ENCODE results near the gene ZNF341. TPM values are rescaled to one million over a fixed set of nuclear protein-coding genes. Genes with fewer than 3 reads are reported as not detected.
"Not testable (repeated sequence)": the region's sequence is repeated elsewhere in the genome, so short reads cannot be mapped to it uniquely, and the experiment has no call there.

The ZNF341 gene
- total and polyA plus RNA-seq, 2 experiments from 2014 or later = 2.3 to 2.8 TPM

DNA sequence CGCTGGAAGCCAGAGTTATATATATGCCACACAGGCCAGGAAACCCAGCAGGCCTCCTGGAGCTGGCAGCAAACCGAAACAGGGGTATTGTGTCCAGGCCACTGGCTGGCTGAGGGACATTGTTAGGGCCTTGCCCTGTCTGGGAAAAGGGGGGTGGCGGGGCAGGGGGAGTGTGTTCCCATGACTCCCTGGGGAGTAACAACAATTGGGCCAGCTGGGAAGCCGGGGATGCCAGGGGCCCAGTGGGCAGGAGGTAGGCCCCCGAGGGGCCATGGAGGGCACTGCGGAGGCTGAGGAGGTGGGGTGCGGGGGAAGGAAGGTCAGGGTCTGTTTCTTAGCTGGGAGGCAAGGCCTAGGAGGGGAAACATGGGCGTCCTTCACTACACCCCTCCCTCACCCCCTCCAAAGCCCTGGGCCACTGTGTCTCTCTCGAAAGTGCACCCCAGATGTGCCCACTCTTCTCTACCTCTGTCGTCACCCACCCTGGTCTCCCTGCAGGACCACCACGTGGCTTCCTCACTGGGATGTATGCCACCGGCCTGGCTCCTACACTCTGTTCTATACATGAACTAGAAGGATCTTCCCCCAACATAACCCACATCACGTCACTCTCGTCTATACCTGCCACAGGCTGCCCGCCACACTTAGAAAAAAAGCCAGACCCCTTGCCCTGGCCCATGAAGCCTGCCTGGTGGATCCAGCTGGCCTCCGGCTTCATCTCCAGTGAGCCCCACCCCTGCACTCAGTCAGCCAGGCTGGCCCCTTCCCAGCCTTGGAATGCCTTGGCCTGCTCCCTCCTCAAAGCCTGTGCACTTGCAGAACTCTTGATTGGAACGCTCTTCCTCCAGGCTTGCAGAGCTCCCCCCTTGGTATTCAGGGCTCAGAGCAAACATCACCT lies 37.8 kb upstream of the ZNF341 start:
- H2AFZ ChIP-seq = no peak overlapping the region
- no peak for TF ChIP-seq EZH2phosphoT487 (IDR thresholded peaks at IDR 0.05; ENCODE audit: insufficient read depth, low read depth)
- TF ChIP-seq EZH2 (IDR thresholded peaks at IDR 0.05; ENCODE audit: insufficient read depth, poor library complexity, severe bottlenecking) = no peak
- H3K9ac ChIP-seq = no peak overlapping the region

GRCh38 chr20:33694639-33695012 lies 37.2 kb upstream of the ZNF341 start:
- TF ChIP-seq EZH2 (IDR thresholded peaks at IDR 0.05; ENCODE audit: insufficient read depth, poor library complexity, severe bottlenecking) = no peak
- TF ChIP-seq EZH2phosphoT487 (IDR thresholded peaks at IDR 0.05; ENCODE audit: insufficient read depth, low read depth) = no peak
- H3K4me3 ChIP-seq = no peak overlapping the region
- no peak overlapping the region for H2AFZ ChIP-seq
- H3K9me3 ChIP-seq (ENCODE audit: low read depth) = no peaks in the 10 kb centered on the region
- H3K27ac ChIP-seq = no peak overlapping the region
- DNase-seq = no peak
- no peaks in the 10 kb centered on the region for H3K79me2 ChIP-seq (ENCODE audit: insufficient read depth)
- H3K4me2 ChIP-seq (ENCODE audit: unreplicated experiment) = no peak overlapping the region
- H3K4me1 ChIP-seq (ENCODE audit: insufficient read depth) = peaks cover 10% of the 10 kb centered on the region
- no peak overlapping the region for H3K9ac ChIP-seq
- in situ Hi-C loops (cut with MboI) = no loop called here
- peaks cover 10% of the 10 kb centered on the region for H3F3A ChIP-seq (ENCODE audit: insufficient read depth)
- no peaks in the 10 kb centered on the region for H3K36me3 ChIP-seq (ENCODE audit: low read depth)
- no peaks in the 10 kb centered on the region for H3K27me3 ChIP-seq (replicated peaks; ENCODE audit: insufficient read depth)
- H4K20me1 ChIP-seq (ENCODE audit: insufficient read depth) = no peaks in the 10 kb centered on the region
- WGBS, 2 experiments (ENCODE audit: low coverage in 1 of 2, low lambda C conversion rate in 2 of 2, missing lambda C conversion rate in 2 of 2) = 46 to 48% methylated on average over 6 of the region's 6 CpGs
- no peaks in the 10 kb centered on the region for H3K9me2 ChIP-seq (ENCODE audit: insufficient read depth)

More for the DNA sequence above, 37.8 kb upstream of the ZNF341 start:
- no peak overlapping the region for H3K4me2 ChIP-seq (ENCODE audit: unreplicated experiment)
- no peaks in the 10 kb centered on the region for H3K27me3 ChIP-seq (replicated peaks; ENCODE audit: insufficient read depth)
- H4K20me1 ChIP-seq (ENCODE audit: insufficient read depth) = no peaks in the 10 kb centered on the region
- H3K79me2 ChIP-seq (ENCODE audit: insufficient read depth) = no peaks in the 10 kb centered on the region
- H3K27ac ChIP-seq = no peak overlapping the region
- H3K36me3 ChIP-seq (ENCODE audit: low read depth) = no peaks in the 10 kb centered on the region
- 50 to 59% methylated on average over 12 to 17 of the region's 17 CpGs for WGBS, 2 experiments (ENCODE audit: low coverage in 1 of 2, low lambda C conversion rate in 2 of 2, missing lambda C conversion rate in 2 of 2)
- no peak overlapping the region for H3K4me3 ChIP-seq
- H3K9me2 ChIP-seq (ENCODE audit: insufficient read depth) = no peaks in the 10 kb centered on the region
- peaks cover 10% of the 10 kb centered on the region for H3F3A ChIP-seq (ENCODE audit: insufficient read depth)
- in situ Hi-C loops (cut with MboI) = no loop called here
- H3K4me1 ChIP-seq (ENCODE audit: insufficient read depth) = peaks cover 10% of the 10 kb centered on the region
- DNase-seq = no peak
- H3K9me3 ChIP-seq (ENCODE audit: low read depth) = no peaks in the 10 kb centered on the region

GRCh38 chr20:33696448-33696847 lies 35.3 kb upstream of the ZNF341 start:
- no peaks in the 10 kb centered on the region for H3K9me3 ChIP-seq (ENCODE audit: low read depth)
- TF ChIP-seq EZH2 (IDR thresholded peaks at IDR 0.05; ENCODE audit: insufficient read depth, poor library complexity, severe bottlenecking) (no peak), EZH2phosphoT487 (IDR thresholded peaks at IDR 0.05; ENCODE audit: insufficient read depth, low read depth) (no peak)
- H3K4me1 ChIP-seq (ENCODE audit: insufficient read depth) = peaks cover 10% of the 10 kb centered on the region
- H4K20me1 ChIP-seq (ENCODE audit: insufficient read depth) = no peaks in the 10 kb centered on the region
- H3F3A ChIP-seq (ENCODE audit: insufficient read depth) = peaks cover 10% of the 10 kb centered on the region
- H3K36me3 ChIP-seq (ENCODE audit: low read depth) = no peaks in the 10 kb centered on the region
- H2AFZ ChIP-seq = no peak overlapping the region
- WGBS, 2 experiments (ENCODE audit: low coverage in 1 of 2, low lambda C conversion rate in 2 of 2, missing lambda C conversion rate in 2 of 2) = 41 to 44% methylated on average over 4 of the region's 4 CpGs
- H3K79me2 ChIP-seq (ENCODE audit: insufficient read depth) = no peaks in the 10 kb centered on the region
- H3K9ac ChIP-seq = no peak overlapping the region
- in situ Hi-C loops (cut with MboI) = no loop called here
- no peak for DNase-seq
- no peak overlapping the region for H3K27ac ChIP-seq
- no peak overlapping the region for H3K4me2 ChIP-seq (ENCODE audit: unreplicated experiment)
- no peaks in the 10 kb centered on the region for H3K9me2 ChIP-seq (ENCODE audit: insufficient read depth)
- H3K27me3 ChIP-seq (replicated peaks; ENCODE audit: insufficient read depth) = no peaks in the 10 kb centered on the region
- no peak overlapping the region for H3K4me3 ChIP-seq

DNA sequence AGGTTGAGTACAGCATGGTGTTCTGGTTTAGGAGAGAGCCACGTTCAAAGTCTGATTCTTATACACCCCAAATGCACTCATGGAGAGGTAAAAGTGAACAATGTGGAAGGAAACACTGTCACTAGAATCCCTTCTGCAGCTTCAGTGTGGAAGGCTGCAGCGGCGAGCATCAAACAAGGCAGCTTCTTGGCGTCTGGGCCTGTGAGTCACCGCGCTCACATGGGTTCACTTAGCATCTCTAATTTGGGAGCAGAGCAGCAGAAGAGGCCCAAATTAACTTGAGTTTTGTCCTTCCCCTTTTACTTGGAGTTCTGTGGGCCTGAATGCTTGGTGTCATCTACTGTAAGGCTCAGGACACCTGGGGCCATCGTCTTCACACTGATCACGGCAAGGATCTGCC lies 34.7 kb upstream of the ZNF341 start:
- H3K79me2 ChIP-seq (ENCODE audit: insufficient read depth) = no peaks in the 10 kb centered on the region
- no peak overlapping the region for H3K4me2 ChIP-seq (ENCODE audit: unreplicated experiment)
- WGBS, 2 experiments (ENCODE audit: low coverage in 1 of 2, low lambda C conversion rate in 2 of 2, missing lambda C conversion rate in 2 of 2) = 5 to 7% methylated on average over 8 of the region's 8 CpGs
- no peaks in the 10 kb centered on the region for H4K20me1 ChIP-seq (ENCODE audit: insufficient read depth)
- peaks cover 10% of the 10 kb centered on the region for H3F3A ChIP-seq (ENCODE audit: insufficient read depth)
- H2AFZ ChIP-seq = peak overlapping the region; percentile 17; the same call in 1 of the 2 replicates
- peaks cover 10% of the 10 kb centered on the region for H3K4me1 ChIP-seq (ENCODE audit: insufficient read depth)
- no peaks in the 10 kb centered on the region for H3K9me3 ChIP-seq (ENCODE audit: low read depth)
- H3K27me3 ChIP-seq (replicated peaks; ENCODE audit: insufficient read depth) = no peaks in the 10 kb centered on the region
- DNase-seq = peak; percentile 92
- TF ChIP-seq EZH2 (IDR thresholded peaks at IDR 0.05; ENCODE audit: insufficient read depth, poor library complexity, severe bottlenecking) (no peak), EZH2phosphoT487 (IDR thresholded peaks at IDR 0.05; ENCODE audit: insufficient read depth, low read depth) (no peak)
- H3K9me2 ChIP-seq (ENCODE audit: insufficient read depth) = no peaks in the 10 kb centered on the region
- H3K9ac ChIP-seq = peak overlapping the region; percentile 32; the same call in 1 of the 2 replicates
- H3K27ac ChIP-seq = peak overlapping the region; percentile 7; the same call in 1 of the 2 replicates
- in situ Hi-C loops (cut with MboI) = no loop called here
- no peaks in the 10 kb centered on the region for H3K36me3 ChIP-seq (ENCODE audit: low read depth)
- no peak overlapping the region for H3K4me3 ChIP-seq

DNA sequence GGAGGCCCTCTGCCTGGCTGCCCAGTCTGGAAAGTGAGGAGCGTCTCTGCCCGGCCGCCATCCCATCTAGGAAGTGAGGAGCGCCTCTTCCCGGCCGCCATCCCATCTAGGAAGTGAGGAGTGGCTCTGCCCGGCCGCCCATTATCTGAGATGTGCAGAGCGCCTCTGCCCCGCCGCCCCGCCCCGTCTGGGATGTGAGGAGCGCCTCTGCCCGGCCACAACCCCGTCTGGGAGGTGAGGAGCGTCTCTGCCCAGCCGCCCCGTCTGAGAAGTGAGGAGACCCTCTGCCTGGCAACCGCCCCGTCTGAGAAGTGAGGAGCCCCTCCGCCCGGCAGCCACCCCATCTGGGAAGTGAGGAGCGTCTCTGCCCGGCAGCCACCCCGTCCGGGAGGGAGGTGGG lies 32.8 kb upstream of the ZNF341 start:
- H3F3A ChIP-seq (ENCODE audit: insufficient read depth); H3K9me3 ChIP-seq (ENCODE audit: low read depth); H3K27ac ChIP-seq; H3K36me3 ChIP-seq (ENCODE audit: low read depth); H3K9ac ChIP-seq; H3K4me3 ChIP-seq; H3K4me2 ChIP-seq (ENCODE audit: unreplicated experiment); H3K9me2 ChIP-seq (ENCODE audit: insufficient read depth); DNase-seq; H3K27me3 ChIP-seq (replicated peaks; ENCODE audit: insufficient read depth); H2AFZ ChIP-seq; in situ Hi-C loops (cut with MboI); H3K79me2 ChIP-seq (ENCODE audit: insufficient read depth); H4K20me1 ChIP-seq (ENCODE audit: insufficient read depth); H3K4me1 ChIP-seq (ENCODE audit: insufficient read depth): not testable (repeated sequence)
- 88% methylated on average over 26 of the region's 27 CpGs; no CpG with 5 or more reads in 1 of the 2 experiments for WGBS, 2 experiments (ENCODE audit: low coverage in 1 of 2, low lambda C conversion rate in 2 of 2, missing lambda C conversion rate in 2 of 2)

- H3K4me3 ChIP-seq; H3K27ac ChIP-seq; DNase-seq; H4K20me1 ChIP-seq (ENCODE audit: insufficient read depth); in situ Hi-C loops (cut with MboI); H3K9me2 ChIP-seq (ENCODE audit: insufficient read depth); H3K4me2 ChIP-seq (ENCODE audit: unreplicated experiment); H3F3A ChIP-seq (ENCODE audit: insufficient read depth); H3K9me3 ChIP-seq (ENCODE audit: low read depth); H3K27me3 ChIP-seq (replicated peaks; ENCODE audit: insufficient read depth); H3K4me1 ChIP-seq (ENCODE audit: insufficient read depth); H3K36me3 ChIP-seq (ENCODE audit: low read depth); H2AFZ ChIP-seq; H3K9ac ChIP-seq; H3K79me2 ChIP-seq (ENCODE audit: insufficient read depth): not testable (repeated sequence)
- 91 to 95% methylated on average over 18 to 44 of the region's 45 CpGs for WGBS, 2 experiments (ENCODE audit: low coverage in 1 of 2, low lambda C conversion rate in 2 of 2, missing lambda C conversion rate in 2 of 2)
These were observed 30.9 kb upstream of the ZNF341 start for GRCh38 chr20:33700696-33701441.
